Body of pancreas (tissue), 4 donors: ENCODE results near the gene NAPG.
"Not testable (repeated sequence)": the region's sequence is repeated elsewhere in the genome, so short reads cannot be mapped to it uniquely, and the experiment has no call there.

Experiments
- POLR2A ChIP-seq, 3 donors: fragments of 450-650 bp; IDR thresholded peaks; one replicate each; pipeline ENCODE4 v1.6.1; 2016; ENCODE audit warnings: antibody characterized with exemption in 3 of 3, mild to moderate bottlenecking in 2 of 3
- TF ChIP-seq, protein P1 (sequence below), 7 experiments: fragments of 450-650 bp in 4 of 7; fragments of 200-600 bp in 3 of 7; sonication (generic) in 3 of 7; IDR thresholded peaks; one replicate each; pipeline ENCODE4 v1.5.1; 2016 to 2019; ENCODE audit warnings: antibody characterized with exemption in 7 of 7

DNA sequence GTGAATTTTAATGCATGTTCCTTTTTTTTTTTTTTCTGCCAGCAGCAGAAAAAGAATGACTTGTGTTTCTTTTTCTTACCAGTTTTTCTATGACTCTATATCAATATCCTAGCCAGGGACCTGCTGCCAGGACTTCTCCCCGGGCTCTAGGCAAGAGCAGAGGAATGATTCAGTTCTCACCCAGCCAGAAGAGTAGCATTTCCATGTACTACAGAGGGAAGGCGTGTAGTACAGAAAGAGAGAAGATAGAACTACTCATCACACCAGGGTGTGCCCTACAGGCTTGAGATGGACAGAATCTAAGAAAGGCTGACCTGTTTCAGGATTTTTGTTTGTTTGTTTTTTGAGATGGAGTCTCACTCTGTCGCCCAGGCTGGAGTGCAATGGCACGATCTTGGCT lies 70.1 kb downstream of the NAPG start:
- not testable (repeated sequence) for TF ChIP-seq POLR2A (IDR thresholded peaks at IDR 0.05)
- TF ChIP-seq, protein P1, sequence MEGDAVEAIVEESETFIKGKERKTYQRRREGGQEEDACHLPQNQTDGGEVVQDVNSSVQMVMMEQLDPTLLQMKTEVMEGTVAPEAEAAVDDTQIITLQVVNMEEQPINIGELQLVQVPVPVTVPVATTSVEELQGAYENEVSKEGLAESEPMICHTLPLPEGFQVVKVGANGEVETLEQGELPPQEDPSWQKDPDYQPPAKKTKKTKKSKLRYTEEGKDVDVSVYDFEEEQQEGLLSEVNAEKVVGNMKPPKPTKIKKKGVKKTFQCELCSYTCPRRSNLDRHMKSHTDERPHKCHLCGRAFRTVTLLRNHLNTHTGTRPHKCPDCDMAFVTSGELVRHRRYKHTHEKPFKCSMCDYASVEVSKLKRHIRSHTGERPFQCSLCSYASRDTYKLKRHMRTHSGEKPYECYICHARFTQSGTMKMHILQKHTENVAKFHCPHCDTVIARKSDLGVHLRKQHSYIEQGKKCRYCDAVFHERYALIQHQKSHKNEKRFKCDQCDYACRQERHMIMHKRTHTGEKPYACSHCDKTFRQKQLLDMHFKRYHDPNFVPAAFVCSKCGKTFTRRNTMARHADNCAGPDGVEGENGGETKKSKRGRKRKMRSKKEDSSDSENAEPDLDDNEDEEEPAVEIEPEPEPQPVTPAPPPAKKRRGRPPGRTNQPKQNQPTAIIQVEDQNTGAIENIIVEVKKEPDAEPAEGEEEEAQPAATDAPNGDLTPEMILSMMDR (IDR thresholded peaks at IDR 0.05): not testable (repeated sequence)
